ENCODE results near the gene CHST13.

CHST13 gene

DNA sequence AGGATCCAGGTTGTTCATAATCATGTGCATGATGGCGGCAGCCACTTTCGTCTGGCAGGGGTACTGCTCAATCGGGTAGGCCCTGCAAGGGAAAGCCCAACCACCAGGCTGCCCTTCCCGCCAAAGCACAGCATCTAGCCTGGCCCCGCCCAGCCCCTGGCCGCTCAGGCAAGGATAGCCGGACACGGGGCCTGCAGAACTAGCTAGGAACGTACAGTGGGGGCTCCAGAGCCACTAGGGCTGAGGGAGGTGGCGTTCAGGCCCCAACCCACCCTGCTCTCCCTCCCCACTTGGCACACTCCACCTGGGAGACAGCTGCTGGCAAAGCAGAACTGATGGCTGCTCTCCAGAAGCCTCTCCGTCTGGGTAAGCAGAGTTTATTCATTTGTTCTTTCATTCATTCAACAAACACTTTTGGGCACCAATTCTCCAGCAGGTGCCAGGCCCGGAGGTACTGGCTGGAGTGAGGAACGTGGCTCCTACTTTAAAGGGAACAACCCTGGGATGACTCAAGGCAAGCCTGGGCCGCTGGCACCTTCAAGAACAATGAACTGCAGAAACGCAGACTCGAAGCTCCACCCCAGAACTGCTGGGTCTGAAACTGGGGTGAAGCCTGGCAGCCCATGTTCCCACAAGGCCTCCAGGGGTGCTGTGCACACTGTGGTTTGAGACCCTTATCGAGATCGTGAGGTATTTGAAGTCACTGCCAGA, 14.2 kb upstream of the CHST13 start:
- Histone ChIP-seq H3K4ac (ENCODE audit: low read depth, low read length) (no peak overlapping the region), H3K9ac (ENCODE audit: low read length) (no peak overlapping the region), H3K36me3 (ENCODE audit: control insufficient read depth in 1 of 2, insufficient read depth in 2 of 2, low read length in 2 of 2) (no peaks in the 10 kb centered on the region), H3K79me1 (ENCODE audit: low read length) (no peaks in the 10 kb centered on the region), H3K27me3 (ENCODE audit: insufficient read depth, low read length) (no peaks in the 10 kb centered on the region), H4K91ac (ENCODE audit: low read depth, low read length) (no peak overlapping the region), H3K27ac (ENCODE audit: low read depth, low read length) (no peak overlapping the region), H3K18ac (ENCODE audit: low read length) (no peak overlapping the region), H3K9me3 (ENCODE audit: insufficient read depth, low read depth, low read length) (no peaks in the 10 kb centered on the region), H4K12ac (ENCODE audit: low read depth, low read length) (no peak overlapping the region), H3K23ac (ENCODE audit: low read length) (no peak overlapping the region), H3K4me3 (ENCODE audit: low read depth, low read length) (no peak overlapping the region), H2BK120ac (ENCODE audit: insufficient read depth, low read length, poor library complexity) (no peak overlapping the region), H3K14ac (ENCODE audit: low read length) (no peak overlapping the region), H2BK12ac (ENCODE audit: low read length) (no peak overlapping the region), H2AFZ (ENCODE audit: insufficient read depth, low read length, poor library complexity) (no peak overlapping the region), H2BK5ac (ENCODE audit: low read depth, low read length, poor library complexity) (no peak overlapping the region), H2AK5ac (ENCODE audit: low read length) (no peak overlapping the region), H3K4me2 (ENCODE audit: low read length) (no peak overlapping the region), H4K8ac (ENCODE audit: low read depth, low read length) (no peak overlapping the region), H3K79me2 (ENCODE audit: control insufficient read depth, insufficient read depth, low read length, poor library complexity) (no peaks in the 10 kb centered on the region), H3K4me1 (ENCODE audit: control insufficient read depth in 1 of 2, insufficient read depth in 2 of 2, low read length in 2 of 2) (no peaks in the 10 kb centered on the region)
- WGBS (ENCODE audit: extremely low coverage, insufficient coverage, insufficient read length): no CpG with 5 or more reads among the region's 18 CpGs
- DNase-seq: no peak

DNA sequence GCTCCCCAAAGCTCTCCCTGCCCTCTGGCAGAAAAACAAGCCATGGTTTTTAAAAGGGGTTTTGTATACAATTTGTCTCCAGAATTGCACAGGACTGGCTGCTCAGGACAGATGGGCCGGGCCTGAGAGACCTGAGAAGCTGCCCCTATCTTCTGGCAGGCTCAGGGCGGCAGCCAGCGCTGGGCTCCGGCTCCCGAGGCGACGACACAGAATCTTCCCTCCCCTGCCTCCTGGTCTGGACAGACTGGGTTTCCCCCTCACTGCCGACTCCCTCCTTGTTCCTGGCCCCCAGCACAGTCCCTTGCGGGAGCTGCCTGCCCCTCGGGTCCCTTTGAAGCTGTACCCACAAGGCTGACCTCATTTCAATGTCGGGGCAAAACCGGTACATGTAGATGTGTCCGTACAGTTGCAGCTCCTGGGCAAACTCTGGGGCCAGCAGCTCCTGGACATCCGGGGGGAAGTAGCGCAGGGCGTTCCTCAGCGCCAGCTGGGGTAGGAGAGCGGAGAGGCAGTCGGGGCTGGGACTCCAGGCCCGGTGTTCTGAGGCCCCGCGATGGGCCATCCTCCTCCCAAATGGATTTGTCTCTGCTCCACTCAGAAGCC, 13.5 kb upstream of the CHST13 start:
- no peak overlapping the region for H3K23ac ChIP-seq (ENCODE audit: low read length)
- no peak overlapping the region for H2BK120ac ChIP-seq (ENCODE audit: insufficient read depth, low read length, poor library complexity)
- H3K79me2 ChIP-seq (ENCODE audit: control insufficient read depth, insufficient read depth, low read length, poor library complexity): no peaks in the 10 kb centered on the region
- no peaks in the 10 kb centered on the region for H3K79me1 ChIP-seq (ENCODE audit: low read length)
- H3K9me3 ChIP-seq (ENCODE audit: insufficient read depth, low read depth, low read length): no peaks in the 10 kb centered on the region
- H3K27me3 ChIP-seq (ENCODE audit: insufficient read depth, low read length): no peaks in the 10 kb centered on the region
- H3K9ac ChIP-seq (ENCODE audit: low read length): no peak overlapping the region
- H2BK12ac ChIP-seq (ENCODE audit: low read length): no peak overlapping the region
- no peak for DNase-seq
- H3K4ac ChIP-seq (ENCODE audit: low read depth, low read length): no peak overlapping the region
- H3K18ac ChIP-seq (ENCODE audit: low read length): no peak overlapping the region
- H2AK5ac ChIP-seq (ENCODE audit: low read length): no peak overlapping the region
- no peak overlapping the region for H3K4me3 ChIP-seq (ENCODE audit: low read depth, low read length)
- no peak overlapping the region for H4K8ac ChIP-seq (ENCODE audit: low read depth, low read length)
- H3K4me2 ChIP-seq (ENCODE audit: low read length): no peak overlapping the region
- H3K27ac ChIP-seq (ENCODE audit: low read depth, low read length): no peak overlapping the region
- no peak overlapping the region for H4K12ac ChIP-seq (ENCODE audit: low read depth, low read length)
- H3K4me1 ChIP-seq (ENCODE audit: control insufficient read depth in 1 of 2, insufficient read depth in 2 of 2, low read length in 2 of 2): no peaks in the 10 kb centered on the region
- H2BK5ac ChIP-seq (ENCODE audit: low read depth, low read length, poor library complexity): no peak overlapping the region
- no CpG with 5 or more reads among the region's 22 CpGs for WGBS (ENCODE audit: extremely low coverage, insufficient coverage, insufficient read length)
- H3K14ac ChIP-seq (ENCODE audit: low read length): no peak overlapping the region
- H4K91ac ChIP-seq (ENCODE audit: low read depth, low read length): no peak overlapping the region
- no peaks in the 10 kb centered on the region for H3K36me3 ChIP-seq (ENCODE audit: control insufficient read depth in 1 of 2, insufficient read depth in 2 of 2, low read length in 2 of 2)
- no peak overlapping the region for H2AFZ ChIP-seq (ENCODE audit: insufficient read depth, low read length, poor library complexity)

DNA sequence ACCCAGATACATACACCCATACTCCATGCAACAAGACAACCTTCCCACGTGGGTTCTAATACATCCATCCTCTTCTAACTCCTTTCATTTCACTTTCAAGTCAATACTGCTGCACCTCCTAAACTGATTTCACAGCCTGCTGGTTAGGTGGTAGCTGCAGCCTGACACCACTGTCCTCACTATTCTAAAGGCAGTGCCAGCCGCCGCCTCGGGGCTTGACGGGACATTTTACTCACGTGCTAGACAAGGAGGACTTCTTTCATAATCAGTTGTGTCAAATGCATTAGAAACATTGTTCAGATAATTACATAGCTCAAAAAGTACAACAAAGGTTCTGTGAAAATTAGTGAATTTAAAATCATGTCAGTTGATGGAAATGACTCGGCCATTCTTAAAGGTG, 12.7 kb upstream of the CHST13 start:
- H3K27me3 ChIP-seq (ENCODE audit: insufficient read depth, low read length): no peaks in the 10 kb centered on the region
- no peak overlapping the region for H3K4me2 ChIP-seq (ENCODE audit: low read length)
- no peak overlapping the region for H2BK120ac ChIP-seq (ENCODE audit: insufficient read depth, low read length, poor library complexity)
- no peak overlapping the region for H2AFZ ChIP-seq (ENCODE audit: insufficient read depth, low read length, poor library complexity)
- no peak overlapping the region for H3K27ac ChIP-seq (ENCODE audit: low read depth, low read length)
- H3K36me3 ChIP-seq (ENCODE audit: control insufficient read depth in 1 of 2, insufficient read depth in 2 of 2, low read length in 2 of 2): no peaks in the 10 kb centered on the region
- peak overlapping the region; percentile 18 for H3K9ac ChIP-seq (ENCODE audit: low read length)
- H2AK5ac ChIP-seq (ENCODE audit: low read length): no peak overlapping the region
- no peak overlapping the region for H3K4ac ChIP-seq (ENCODE audit: low read depth, low read length)
- no peak overlapping the region for H3K18ac ChIP-seq (ENCODE audit: low read length)
- no peaks in the 10 kb centered on the region for H3K79me2 ChIP-seq (ENCODE audit: control insufficient read depth, insufficient read depth, low read length, poor library complexity)
- no peaks in the 10 kb centered on the region for H3K79me1 ChIP-seq (ENCODE audit: low read length)
- H4K91ac ChIP-seq (ENCODE audit: low read depth, low read length): no peak overlapping the region
- WGBS (ENCODE audit: extremely low coverage, insufficient coverage, insufficient read length): no CpG with 5 or more reads among the region's 7 CpGs
- H2BK5ac ChIP-seq (ENCODE audit: low read depth, low read length, poor library complexity): no peak overlapping the region
- H3K23ac ChIP-seq (ENCODE audit: low read length): no peak overlapping the region
- H3K14ac ChIP-seq (ENCODE audit: low read length): no peak overlapping the region
- H3K4me1 ChIP-seq (ENCODE audit: control insufficient read depth in 1 of 2, insufficient read depth in 2 of 2, low read length in 2 of 2): no peaks in the 10 kb centered on the region
- no peaks in the 10 kb centered on the region for H3K9me3 ChIP-seq (ENCODE audit: insufficient read depth, low read depth, low read length)
- H4K8ac ChIP-seq (ENCODE audit: low read depth, low read length): no peak overlapping the region
- H4K12ac ChIP-seq (ENCODE audit: low read depth, low read length): no peak overlapping the region
- H3K4me3 ChIP-seq (ENCODE audit: low read depth, low read length): no peak overlapping the region
- no peak for DNase-seq
- no peak overlapping the region for H2BK12ac ChIP-seq (ENCODE audit: low read length)

DNA sequence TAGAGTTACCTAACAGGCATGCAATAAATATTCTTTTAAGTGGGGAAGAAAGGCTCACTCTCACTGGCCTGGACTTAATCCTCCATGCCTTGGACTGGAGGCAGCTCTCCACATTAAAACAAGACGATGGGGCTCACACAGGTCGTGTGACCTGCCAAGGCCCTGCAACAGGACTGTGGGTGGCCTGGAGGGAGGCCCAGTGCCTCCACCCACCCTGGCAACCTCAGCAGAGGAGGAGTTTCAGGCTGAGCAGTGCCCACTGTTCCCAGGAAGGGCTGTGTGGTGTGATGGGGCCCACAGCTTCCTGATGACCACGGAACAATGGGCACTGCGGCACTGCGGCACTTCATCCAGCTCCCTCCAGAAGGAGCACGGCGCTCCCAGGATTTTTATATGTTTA, 11.9 kb upstream of the CHST13 start:
- H3K4me2 ChIP-seq (ENCODE audit: low read length): no peak overlapping the region
- H2AFZ ChIP-seq (ENCODE audit: insufficient read depth, low read length, poor library complexity): no peak overlapping the region
- no peak overlapping the region for H3K9ac ChIP-seq (ENCODE audit: low read length)
- no peak overlapping the region for H2BK120ac ChIP-seq (ENCODE audit: insufficient read depth, low read length, poor library complexity)
- no peak overlapping the region for H3K18ac ChIP-seq (ENCODE audit: low read length)
- no peak overlapping the region for H3K27ac ChIP-seq (ENCODE audit: low read depth, low read length)
- H2BK5ac ChIP-seq (ENCODE audit: low read depth, low read length, poor library complexity): no peak overlapping the region
- no peak overlapping the region for H2BK12ac ChIP-seq (ENCODE audit: low read length)
- no peaks in the 10 kb centered on the region for H3K4me1 ChIP-seq (ENCODE audit: control insufficient read depth in 1 of 2, insufficient read depth in 2 of 2, low read length in 2 of 2)
- H3K79me1 ChIP-seq (ENCODE audit: low read length): no peaks in the 10 kb centered on the region
- no peak overlapping the region for H2AK5ac ChIP-seq (ENCODE audit: low read length)
- WGBS (ENCODE audit: extremely low coverage, insufficient coverage, insufficient read length): no CpG with 5 or more reads among the region's 7 CpGs
- H3K4me3 ChIP-seq (ENCODE audit: low read depth, low read length): no peak overlapping the region
- no peaks in the 10 kb centered on the region for H3K36me3 ChIP-seq (ENCODE audit: control insufficient read depth in 1 of 2, insufficient read depth in 2 of 2, low read length in 2 of 2)
- peaks cover 2% of the 10 kb centered on the region for H3K9me3 ChIP-seq (ENCODE audit: insufficient read depth, low read depth, low read length)
- no peak overlapping the region for H4K91ac ChIP-seq (ENCODE audit: low read depth, low read length)
- no peak overlapping the region for H3K14ac ChIP-seq (ENCODE audit: low read length)
- no peak overlapping the region for H3K23ac ChIP-seq (ENCODE audit: low read length)
- no peak overlapping the region for H4K8ac ChIP-seq (ENCODE audit: low read depth, low read length)
- H3K27me3 ChIP-seq (ENCODE audit: insufficient read depth, low read length): no peaks in the 10 kb centered on the region
- no peak overlapping the region for H4K12ac ChIP-seq (ENCODE audit: low read depth, low read length)
- no peak overlapping the region for H3K4ac ChIP-seq (ENCODE audit: low read depth, low read length)
- no peak for DNase-seq
- no peaks in the 10 kb centered on the region for H3K79me2 ChIP-seq (ENCODE audit: control insufficient read depth, insufficient read depth, low read length, poor library complexity)

Measured in trophoblast cell (in vitro differentiated cells and primary cell).